ENCODE measurements around the gene GPI.

The GPI gene

DNA sequence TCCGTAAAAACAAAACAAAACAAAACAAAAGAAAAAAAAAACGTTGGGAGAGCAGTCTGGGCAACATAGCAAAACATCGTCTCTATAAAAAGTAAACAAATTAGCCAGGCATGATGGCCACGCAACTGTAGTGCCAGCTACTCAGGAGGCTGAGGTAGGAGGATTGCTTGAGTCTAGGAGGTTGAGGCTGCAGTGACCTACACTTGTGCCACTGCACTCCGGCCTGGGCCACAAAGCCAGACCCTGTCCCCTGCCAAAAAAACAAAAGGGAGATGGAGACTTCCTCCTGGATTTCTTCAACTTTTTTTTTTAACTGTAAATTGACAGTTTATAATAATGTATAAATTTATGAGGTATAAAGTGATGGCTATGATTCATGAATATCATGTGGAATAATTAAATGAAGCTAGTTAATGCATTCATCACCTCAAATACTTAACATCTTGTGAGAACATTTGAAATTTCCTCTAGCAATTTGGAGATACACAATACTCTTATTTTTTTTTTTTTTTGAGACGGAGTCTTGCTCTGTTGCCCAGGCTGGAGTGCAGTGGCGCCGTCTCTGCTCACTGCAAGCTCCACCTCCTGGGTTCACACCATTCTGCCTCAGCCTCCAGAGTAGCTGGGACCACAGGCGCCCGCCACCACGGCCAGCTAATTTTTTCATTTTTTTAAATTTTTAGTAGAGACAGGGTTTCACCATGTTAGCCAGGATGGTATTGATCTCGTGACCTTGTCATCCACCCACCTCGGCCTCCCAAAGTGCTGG lies 41.1 kb downstream of the GPI start:
- no peak for DNase-seq

GRCh38 chr19:34408411-34408810 lies 43.4 kb downstream of the GPI start:
- DNase-seq: no peak

DNA sequence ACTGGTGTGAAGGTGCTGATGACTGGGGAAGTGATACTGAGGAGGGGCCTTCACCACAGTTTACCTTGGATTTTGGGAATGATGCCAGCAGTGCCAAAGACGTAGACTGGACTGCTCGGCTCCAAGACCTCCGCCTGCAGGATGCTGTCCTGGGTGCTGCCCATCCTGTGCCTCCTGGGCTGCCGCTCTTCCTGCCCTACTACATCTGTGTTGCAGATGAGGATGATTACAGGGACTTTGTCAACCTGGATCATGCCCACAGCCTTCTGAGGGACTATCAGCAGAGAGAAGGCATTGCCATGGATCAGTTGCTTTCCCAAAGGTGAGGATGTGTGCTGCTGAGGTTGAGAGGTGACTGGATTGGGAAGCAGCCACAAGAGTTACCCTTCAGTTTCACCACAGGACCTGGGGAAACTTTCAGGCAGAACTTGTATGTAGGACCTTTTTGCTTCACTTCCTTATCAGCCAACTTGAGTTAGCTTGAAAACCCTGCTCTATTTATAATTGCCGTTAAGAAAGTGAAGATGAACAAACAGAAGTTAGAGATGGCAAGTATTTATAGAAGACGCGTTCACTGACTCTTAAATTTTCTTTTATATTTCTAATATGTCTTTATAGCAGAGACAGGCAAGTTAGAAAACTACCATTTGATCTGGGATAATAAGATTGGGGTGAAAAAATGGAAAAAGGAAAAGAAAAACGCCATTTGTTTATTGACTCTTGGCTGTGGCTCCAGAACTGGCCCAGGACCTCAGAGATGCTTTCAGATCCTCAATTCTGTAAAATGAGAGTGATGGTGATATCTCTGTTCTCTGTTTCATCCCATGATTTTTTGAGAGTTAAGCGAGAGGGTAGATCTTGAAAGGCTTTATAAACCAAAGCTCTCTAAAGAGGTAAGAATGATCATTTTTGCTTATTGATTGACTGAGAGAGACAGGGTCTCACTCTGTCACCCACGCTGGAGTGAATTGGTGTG lies 44.5 kb downstream of the GPI start:
- DNase-seq: no peak

DNA sequence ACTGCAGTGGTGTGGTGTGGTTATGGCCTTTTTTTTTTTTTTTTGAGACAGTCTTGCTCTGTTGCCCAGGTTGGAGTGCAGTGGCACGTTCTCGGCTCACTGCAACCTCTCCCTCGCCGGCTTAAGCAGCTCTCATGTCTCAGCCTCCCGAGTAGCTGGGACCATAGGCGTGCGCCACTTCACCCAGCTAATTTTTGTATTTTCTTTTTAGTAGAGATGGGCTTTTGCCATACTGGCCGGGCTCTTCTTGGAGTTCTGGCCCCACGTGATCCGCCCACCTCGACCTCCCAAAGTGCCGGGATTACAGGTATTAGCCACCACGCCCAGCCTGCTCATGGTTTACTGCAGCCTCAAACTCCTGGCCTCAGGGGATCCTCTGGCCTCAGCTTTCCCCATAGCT lies 46.2 kb downstream of the GPI start:
- DNase-seq: no peak

- DNase-seq: no peak
Observed at GRCh38 chr19:34416021-34416545, 51.1 kb downstream of the GPI start.

- no peak for DNase-seq
Observed at GRCh38 chr19:34418300-34418699, 53.3 kb downstream of the GPI start.

DNA sequence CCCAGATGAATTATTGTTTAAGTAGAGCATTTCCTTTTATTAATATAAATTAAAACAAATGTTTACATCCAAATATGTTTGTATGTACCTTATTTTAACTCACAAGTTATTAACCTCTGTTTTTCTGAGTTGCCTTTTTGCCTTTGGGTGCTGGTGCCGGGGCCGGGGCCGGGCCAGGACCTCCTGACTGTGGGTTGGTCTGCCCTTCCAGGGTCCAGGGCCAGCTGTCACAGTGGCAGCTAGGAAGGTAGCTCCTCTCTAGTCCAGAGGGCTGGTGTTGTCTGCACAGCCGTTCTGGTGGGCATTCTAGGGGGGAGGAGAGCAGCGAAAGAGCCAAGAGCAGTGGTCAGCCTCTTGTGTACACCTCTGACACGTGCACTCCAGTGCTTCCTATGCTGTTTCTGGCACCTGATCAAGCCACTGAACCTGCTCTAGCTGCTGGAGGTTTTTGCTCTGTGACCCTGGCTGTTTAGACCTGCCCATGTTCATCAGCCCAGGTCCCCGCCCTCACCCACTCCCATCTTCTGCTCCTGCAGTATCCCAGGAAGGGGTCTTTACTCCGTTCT lies 61.2 kb downstream of the GPI start:
- no peak for DNase-seq

DNA sequence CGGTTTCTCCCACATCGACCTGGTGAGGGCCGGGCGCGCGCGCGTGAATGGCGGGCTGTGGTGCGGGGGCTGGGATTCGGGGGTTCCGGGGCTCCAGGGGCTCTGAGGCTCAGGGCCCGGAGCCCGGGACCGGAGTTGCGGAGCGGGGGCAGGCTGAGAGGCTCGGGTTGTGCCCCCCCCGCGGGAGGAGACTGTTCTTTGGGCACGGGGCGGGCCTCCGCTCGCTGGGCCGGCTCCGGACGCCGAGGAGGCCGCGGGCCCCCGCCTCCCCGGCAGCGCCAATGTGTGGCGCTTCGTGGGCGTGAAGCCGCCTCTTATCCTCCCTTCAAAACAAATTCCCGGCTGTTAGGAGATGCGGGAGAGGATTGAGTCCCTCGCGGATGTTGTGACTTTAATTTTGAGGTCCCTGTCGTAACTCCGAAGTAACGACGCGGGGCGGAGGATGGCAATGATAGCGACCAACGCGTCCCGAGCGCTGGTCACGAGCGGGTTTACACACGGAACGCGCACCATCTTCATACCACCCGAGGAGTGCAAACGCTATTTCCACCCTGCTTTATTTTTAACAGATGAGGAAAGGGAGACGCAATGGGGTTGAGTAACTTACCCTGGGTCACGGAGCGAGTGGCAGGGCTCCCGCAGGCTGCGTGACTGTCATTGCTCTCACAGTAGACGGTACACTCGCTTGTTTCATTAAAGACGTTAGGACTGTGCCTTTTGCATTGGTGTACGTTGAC lies 63.7 kb downstream of the GPI start:
- DNase-seq: peak in 2 of 5 donors; percentile 8 to 48

GRCh38 chr19:34429553-34429952 lies 64.6 kb downstream of the GPI start:
- DNase-seq: no peak

GRCh38 chr19:34430738-34431625 lies 66.0 kb downstream of the GPI start:
- peak in 4 of 5 donors; percentile 19 to 74 (median 32) for DNase-seq

DNA sequence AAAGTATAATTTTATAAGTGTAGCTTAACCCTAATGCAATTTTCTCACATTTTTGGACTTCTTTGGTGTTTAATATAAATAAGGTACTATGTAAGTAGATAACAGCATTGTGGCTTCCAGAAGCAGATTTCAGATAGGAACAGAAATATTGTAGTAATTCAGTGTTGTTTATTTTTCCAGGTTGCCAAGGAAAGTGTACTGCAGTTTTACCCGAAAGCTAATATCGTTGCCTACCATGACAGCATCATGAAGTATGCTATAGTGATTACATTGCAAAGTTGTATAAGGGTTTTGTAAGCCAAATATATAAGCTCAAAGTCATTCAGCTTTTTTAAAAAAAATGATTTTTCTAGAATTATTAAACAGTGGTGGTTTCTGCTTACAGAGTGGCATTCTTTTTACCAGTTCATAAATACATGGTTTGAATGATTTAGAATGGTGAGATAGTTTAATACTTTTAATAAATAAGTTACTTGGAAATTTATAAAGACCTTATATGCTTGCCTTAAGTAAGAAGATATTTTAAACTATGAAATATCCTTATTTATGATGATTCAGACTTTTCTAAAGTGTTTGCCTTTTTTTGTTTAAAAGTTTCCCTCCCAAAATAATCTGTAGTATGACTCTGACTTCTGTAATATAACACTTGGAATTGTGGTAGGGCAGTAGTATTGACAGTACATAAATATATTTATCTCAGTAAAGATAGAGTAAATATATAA lies 66.8 kb downstream of the GPI start:
- DNase-seq: no peak

DNA sequence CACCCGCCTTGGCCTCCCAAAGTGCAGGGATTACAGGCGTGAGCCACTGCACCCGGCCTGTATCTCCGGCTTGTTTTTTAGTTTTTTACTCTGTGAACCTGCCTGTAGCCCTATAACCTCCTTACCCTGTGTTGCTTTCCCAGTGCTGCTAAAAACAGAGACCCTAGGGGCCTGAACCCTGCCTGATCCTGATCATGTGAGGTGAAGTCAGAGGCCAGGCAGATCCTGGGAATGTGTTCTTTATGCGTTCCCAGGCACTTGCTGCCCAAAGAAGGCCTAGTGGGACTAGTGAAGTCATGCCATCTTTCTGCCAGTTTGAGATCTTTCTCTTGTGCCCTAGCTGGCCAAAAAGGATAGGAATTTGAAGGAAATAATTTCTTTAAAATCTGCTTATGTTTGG lies 67.8 kb downstream of the GPI start:
- DNase-seq: no peak

DNA sequence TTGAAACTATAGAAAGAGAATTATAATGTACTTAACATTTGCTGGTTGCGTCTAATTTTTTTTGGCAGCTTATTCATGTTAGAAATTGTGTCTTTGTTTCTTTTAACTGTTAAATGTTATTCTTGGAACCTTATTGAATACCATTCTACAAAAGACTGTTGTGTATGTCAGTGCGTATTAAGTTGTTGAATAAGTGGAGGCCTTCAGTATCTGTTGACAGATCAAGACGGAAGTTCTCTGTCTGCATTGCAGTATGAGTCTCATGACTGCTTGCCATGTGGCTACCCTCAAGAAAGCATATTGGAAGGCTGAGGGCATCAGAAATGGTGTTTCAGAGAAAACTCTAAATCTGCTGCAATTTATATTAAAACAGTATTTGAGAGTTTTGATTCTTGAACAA lies 71.7 kb downstream of the GPI start:
- no peak for DNase-seq

- DNase-seq: no peak
Observed at GRCh38 chr19:34448191-34448590, 83.2 kb downstream of the GPI start.
